Thyroid gland (tissue), 4 donors: ENCODE results near the gene ZAP70.

Source experiments
- CTCF ChIP-seq, 6 experiments: fragments of 200-600 bp in 3 of 6; fragments of 450-650 bp in 3 of 6; sonication (generic) in 3 of 6; IDR thresholded peaks; one replicate each; pipeline ENCODE4 v1.5.1; 2016 to 2019; ENCODE audit warnings: antibody characterized with exemption in 6 of 6, mild to moderate bottlenecking in 2 of 6, inconsistent platforms in 1 of 6, moderate library complexity in 1 of 6
- POLR2A ChIP-seq, 2 donors: fragments of 450-650 bp; IDR thresholded peaks; one replicate each; pipeline ENCODE4 v1.6.1; 2017; ENCODE audit warnings: antibody characterized with exemption in 2 of 2, mild to moderate bottlenecking in 2 of 2, moderate library complexity in 1 of 2

- TF ChIP-seq POLR2A (IDR thresholded peaks at IDR 0.05) (no peak), CTCF (IDR thresholded peaks at IDR 0.05) (no peak)
These were observed 37.8 kb upstream of the ZAP70 start for GRCh38 chr2:97675430-97676113.
